ENCODE results near the gene HOXB6. TPM values are rescaled to one million over a fixed set of nuclear protein-coding genes. Genes with fewer than 3 reads are reported as not detected.
A peak's percentile ranks its signal among the peaks of the same experiment; 100 is the strongest.

Gene HOXB6
- total RNA-seq, 1 donor from 2014 or later: 1.9 TPM

- H3K9me3 Mint-ChIP-seq (ENCODE audit: unreplicated experiment): no peaks in the 10 kb centered on the region
- peaks cover 52% of the 10 kb centered on the region for H3K4me1 Mint-ChIP-seq (ENCODE audit: unreplicated experiment)
- TF ChIP-seq CTCF (IDR thresholded peaks at IDR 0.05; ENCODE audit: unreplicated experiment): no peak
- DNase-seq (ENCODE audit: low spot score): no peak
- H3K27me3 Mint-ChIP-seq (ENCODE audit: unreplicated experiment): peaks cover 27% of the 10 kb centered on the region
- no peak overlapping the region for H3K4me3 Mint-ChIP-seq (ENCODE audit: unreplicated experiment)
- peaks cover 11% of the 10 kb centered on the region for H3K36me3 Mint-ChIP-seq (ENCODE audit: low read depth, unreplicated experiment)
- peak overlapping the region; percentile 88 for H3K27ac Mint-ChIP-seq (ENCODE audit: unreplicated experiment)
These were observed 39.7 kb downstream of the HOXB6 start for GRCh38 chr17:48565022-48565554.

GRCh38 chr17:48564188-48565021, 40.4 kb downstream of the HOXB6 start:
- Mint-ChIP-seq H3K27me3 (ENCODE audit: unreplicated experiment) (peaks cover 29% of the 10 kb centered on the region), H3K4me3 (ENCODE audit: unreplicated experiment) (no peak overlapping the region), H3K9me3 (ENCODE audit: unreplicated experiment) (no peaks in the 10 kb centered on the region), H3K27ac (ENCODE audit: unreplicated experiment) (peak overlapping the region; percentile 88), H3K36me3 (ENCODE audit: low read depth, unreplicated experiment) (peaks cover 14% of the 10 kb centered on the region), H3K4me1 (ENCODE audit: unreplicated experiment) (peaks cover 50% of the 10 kb centered on the region)
- no peak for TF ChIP-seq CTCF (IDR thresholded peaks at IDR 0.05; ENCODE audit: unreplicated experiment)
- peak; percentile 59 for DNase-seq (ENCODE audit: low spot score)

- Mint-ChIP-seq H3K4me1 (ENCODE audit: unreplicated experiment) (peaks cover 47% of the 10 kb centered on the region), H3K27me3 (ENCODE audit: unreplicated experiment) (peaks cover 25% of the 10 kb centered on the region), H3K27ac (ENCODE audit: unreplicated experiment) (no peak overlapping the region), H3K36me3 (ENCODE audit: low read depth, unreplicated experiment) (peaks cover 14% of the 10 kb centered on the region), H3K4me3 (ENCODE audit: unreplicated experiment) (peak overlapping the region; percentile 94), H3K9me3 (ENCODE audit: unreplicated experiment) (no peaks in the 10 kb centered on the region)
- DNase-seq (ENCODE audit: low spot score): no peak
- TF ChIP-seq CTCF (IDR thresholded peaks at IDR 0.05; ENCODE audit: unreplicated experiment): no peak
These were observed 41.0 kb downstream of the HOXB6 start for GRCh38 chr17:48563867-48564187.

- TF ChIP-seq CTCF (IDR thresholded peaks at IDR 0.05; ENCODE audit: unreplicated experiment): no peak
- no peak overlapping the region for H3K27ac Mint-ChIP-seq (ENCODE audit: unreplicated experiment)
- H3K4me3 Mint-ChIP-seq (ENCODE audit: unreplicated experiment): peak overlapping the region; percentile 94
- no peak for DNase-seq (ENCODE audit: low spot score)
- H3K27me3 Mint-ChIP-seq (ENCODE audit: unreplicated experiment): peaks cover 29% of the 10 kb centered on the region
- peaks cover 46% of the 10 kb centered on the region for H3K4me1 Mint-ChIP-seq (ENCODE audit: unreplicated experiment)
- H3K9me3 Mint-ChIP-seq (ENCODE audit: unreplicated experiment): no peaks in the 10 kb centered on the region
- H3K36me3 Mint-ChIP-seq (ENCODE audit: low read depth, unreplicated experiment): peaks cover 19% of the 10 kb centered on the region
These were observed 41.4 kb downstream of the HOXB6 start for GRCh38 chr17:48563385-48563838.

- DNase-seq (ENCODE audit: low spot score): no peak
- peaks cover 19% of the 10 kb centered on the region for H3K36me3 Mint-ChIP-seq (ENCODE audit: low read depth, unreplicated experiment)
- no peak overlapping the region for H3K27ac Mint-ChIP-seq (ENCODE audit: unreplicated experiment)
- H3K27me3 Mint-ChIP-seq (ENCODE audit: unreplicated experiment): peaks cover 30% of the 10 kb centered on the region
- no peak for TF ChIP-seq CTCF (IDR thresholded peaks at IDR 0.05; ENCODE audit: unreplicated experiment)
- H3K4me3 Mint-ChIP-seq (ENCODE audit: unreplicated experiment): peak overlapping the region; percentile 94
- no peaks in the 10 kb centered on the region for H3K9me3 Mint-ChIP-seq (ENCODE audit: unreplicated experiment)
- H3K4me1 Mint-ChIP-seq (ENCODE audit: unreplicated experiment): peaks cover 47% of the 10 kb centered on the region
These were observed 41.9 kb downstream of the HOXB6 start for GRCh38 chr17:48562934-48563333.

Measured in endothelial cell (in vitro differentiated cells).